IMR-90 (cell line): ENCODE measurements around the gene GOT1. TPM values are rescaled to one million over a fixed set of nuclear protein-coding genes. Genes with fewer than 3 reads are reported as not detected.

Experiments used
- ATAC-seq: fragments of 200-7000 bp; cut with Tn5 transposase; 2 replicates; pipeline ENCODE4 v1.9.1; 2020; ENCODE audit warnings: low read depth, mild to moderate bottlenecking, moderate library complexity
- BruUV-seq: library from RNA; stranded (reverse); fragments of 400-500 nt; replicated peaks from 2 replicates; lab custom pipeline; 2021; lab: Mats Ljungman, UMichigan
- CTCF ChIA-PET: fragments of 300-600 bp; formaldehyde crosslinking; extraction: SDS; loops from one replicate; lab custom pipeline; 2021; ENCODE audit warnings: antibody characterized with exemption; lab: Yijun Ruan, JAX
- POLR2A ChIA-PET: fragments of 300-600 bp; sonication (Branson Sonifier 250); formaldehyde crosslinking; loops from one replicate; lab custom pipeline; 2022; ENCODE audit warnings: antibody characterized with exemption; ENCODE audit not compliant: unreplicated experiment; lab: Charles Lee
- DNase-seq: peaks from one replicate; pipeline ENCODE4 v3.0.0; 2013
- H2AFZ ChIP-seq: replicated peaks from 2 replicates; pipeline ENCODE3; 2013; ENCODE audit warnings: low read length, mild to moderate bottlenecking; ENCODE audit not compliant: poor library complexity
- H2AK5ac ChIP-seq: 2 replicates; pipeline ENCODE4 v1.6.1; 2013; ENCODE audit warnings: low read depth, low read length, inconsistent platforms
- H2AK9ac ChIP-seq: replicated peaks from 2 replicates; pipeline ENCODE3; 2013; ENCODE audit warnings: mild to moderate bottlenecking, low read depth, low read length, moderate library complexity; ENCODE audit not compliant: poor library complexity
- H2BK120ac ChIP-seq: 2 replicates; pipeline ENCODE4 v1.6.1; 2013; ENCODE audit warnings: low read depth, low read length, inconsistent platforms
- H2BK15ac ChIP-seq: 3 replicates; pipeline ENCODE4 v1.6.1; 2013; ENCODE audit warnings: low read depth, low read length, inconsistent platforms
- H2BK20ac ChIP-seq: 2 replicates; pipeline ENCODE4 v1.6.1; 2013; ENCODE audit warnings: low read depth, mild to moderate bottlenecking, inconsistent platforms, low read length, moderate library complexity
- H2BK5ac ChIP-seq: 2 replicates; pipeline ENCODE4 v1.6.1; 2013; ENCODE audit warnings: mild to moderate bottlenecking, low read depth, low read length, inconsistent platforms; ENCODE audit not compliant: poor library complexity, severe bottlenecking
- H3K14ac ChIP-seq: replicated peaks from 2 replicates; pipeline ENCODE4 v1.6.1; 2013; ENCODE audit warnings: low read depth, low read length, inconsistent platforms
- H3K18ac ChIP-seq: 2 replicates; pipeline ENCODE4 v1.6.1; 2013; ENCODE audit warnings: low read depth, low read length, control low read depth
- H3K23ac ChIP-seq: 2 replicates; pipeline ENCODE4 v1.6.1; 2013; ENCODE audit warnings: low read depth, low read length, inconsistent platforms
- H3K27ac ChIP-seq: 2 replicates; pipeline ENCODE4 v1.5.1; 2013; ENCODE audit warnings: mild to moderate bottlenecking, control low read depth, low read length; ENCODE audit not compliant: insufficient read depth
- H3K27me3 ChIP-seq: 2 replicates; pipeline ENCODE4 v1.6.1; 2013; ENCODE audit warnings: low read length; ENCODE audit not compliant: control insufficient read depth, insufficient read depth
- H3K36me3 ChIP-seq: 2 replicates; pipeline ENCODE4 v1.6.1; 2013; ENCODE audit warnings: low read length, mixed read lengths; ENCODE audit not compliant: control insufficient read depth, insufficient read depth
- H3K4ac ChIP-seq: 2 replicates; pipeline ENCODE4 v1.6.1; 2013; ENCODE audit warnings: low read depth, low read length, inconsistent platforms
- H3K4me1 ChIP-seq: 2 replicates; pipeline ENCODE4 v1.6.1; 2013; ENCODE audit warnings: low read length, mixed read lengths; ENCODE audit not compliant: control insufficient read depth, insufficient read depth
- H3K4me2 ChIP-seq: 2 replicates; pipeline ENCODE4 v1.6.1; 2013; ENCODE audit warnings: low read depth, mild to moderate bottlenecking, control low read depth, low read length, moderate library complexity
- H3K4me3 ChIP-seq: 2 replicates; pipeline ENCODE4 v1.5.1; 2013; ENCODE audit warnings: low read depth, mild to moderate bottlenecking, control low read depth, low read length, moderate library complexity; ENCODE audit not compliant: insufficient read depth
- H3K56ac ChIP-seq: 2 replicates; pipeline ENCODE4 v1.6.1; 2013; ENCODE audit warnings: low read length, inconsistent platforms; ENCODE audit not compliant: insufficient read depth; ENCODE audit errors: extremely low read depth
- H3K79me1 ChIP-seq, 2 experiments: 2 replicates each; pipeline ENCODE4 v1.6.1; 2013; ENCODE audit warnings: low read length in 2 of 2, inconsistent platforms in 1 of 2, low read depth in 1 of 2
- H3K9ac ChIP-seq: 2 replicates; pipeline ENCODE4 v1.6.1; 2013; ENCODE audit warnings: low read depth, low read length, control low read depth
- H3K9me1 ChIP-seq: 2 replicates; pipeline ENCODE4 v1.6.1; 2013; ENCODE audit warnings: low read length, inconsistent platforms; ENCODE audit not compliant: insufficient read depth
- H3K9me3 ChIP-seq: 2 replicates; pipeline ENCODE4 v1.6.1; 2013; ENCODE audit warnings: low read length; ENCODE audit not compliant: control insufficient read depth, insufficient read depth
- H4K20me1 ChIP-seq: 2 replicates; pipeline ENCODE4 v1.6.1; 2013; ENCODE audit warnings: low read length, inconsistent platforms; ENCODE audit not compliant: insufficient read depth
- H4K5ac ChIP-seq: 2 replicates; pipeline ENCODE4 v1.6.1; 2013; ENCODE audit warnings: mild to moderate bottlenecking, low read depth, low read length, control low read depth
- H4K8ac ChIP-seq, 2 experiments: 2 replicates each; pipeline ENCODE4 v1.6.1; 2013; ENCODE audit warnings: low read depth in 2 of 2, low read length in 2 of 2, control low read depth in 1 of 2, inconsistent platforms in 1 of 2
- H4K91ac ChIP-seq: 2 replicates; pipeline ENCODE4 v1.6.1; 2013; ENCODE audit warnings: low read depth, low read length, inconsistent platforms; ENCODE audit not compliant: insufficient read depth
- FOS ChIP-seq: fragments of 150-350 bp; IDR thresholded peaks from 2 replicates; pipeline ENCODE4 v1.6.1; 2016; ENCODE audit warnings: low read depth, low read length
- WGBS, 2 experiments: methylation state at CpG; one replicate each; pipeline versions ENCODE4 v1.1.5 to v1.1.7; 2013; ENCODE audit warnings: missing lambda C conversion rate in 2 of 2; ENCODE audit not compliant: insufficient read length in 1 of 2; ENCODE audit errors: extremely low coverage in 2 of 2; 5-methylcytosine and 5-hydroxymethylcytosine counted together
- dilution Hi-C: fragments of 300-500 bp; cut with HindIII; formaldehyde crosslinking; loops from one replicate; pipeline ENCODE4 v1.14.3; 2018; ENCODE audit warnings: low sequenced_read_pairs; ENCODE audit not compliant: unreplicated experiment
- in situ Hi-C: fragments of 300-500 bp; cut with MboI; formaldehyde crosslinking; loops from 3 replicates; pipeline ENCODE4 v1.14.3; 2019; ENCODE audit warnings: low sequenced_read_pairs, inconsistent platforms, mixed read lengths
- intact Hi-C: fragments of 100-400 bp; cut with micrococcal nuclease; formaldehyde crosslinking; loops from 2 replicates; pipeline ENCODE4 v1.10.0; 2022
- polyA plus RNA-seq, 3 experiments: library from polyadenylated mRNA; depleted of rRNA; stranded (reverse); fragments of >200 nt; gene quantifications; 2 replicates each; pipeline ENCODE4 v1.2.3, GENCODE V29; 2012; ENCODE audit warnings: low replicate concordance in 1 of 3
- total RNA-seq: library from RNA; depleted of rRNA; stranded (reverse); fragments of >200 nt; gene quantifications from 2 replicates; pipeline ENCODE4 v1.2.3, GENCODE V29; 2012

GOT1 gene
- total and polyA plus RNA-seq, 2 of the 4 experiments (the other 2 are of a cell fraction), result 29.4 to 46.1 TPM

DNA sequence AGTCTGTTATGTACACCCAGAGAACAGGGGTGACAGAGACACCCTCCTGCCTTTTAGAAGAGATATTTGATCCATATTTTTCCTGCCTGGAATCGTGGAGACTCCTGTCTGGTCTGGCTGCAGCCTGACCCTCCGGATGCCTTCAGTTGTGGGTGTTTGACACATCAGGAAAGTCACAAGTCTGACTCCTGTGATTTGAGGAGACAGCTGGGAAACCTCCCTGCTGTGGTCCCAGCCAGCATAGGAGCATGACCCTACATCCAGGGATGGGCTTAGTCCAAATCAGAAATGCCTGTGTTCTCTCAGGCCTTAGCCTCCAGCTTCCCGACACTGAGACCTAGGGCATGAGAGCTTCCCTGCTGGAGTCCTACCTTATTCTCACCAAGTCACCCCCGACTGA is 43.4 kb downstream of the GOT1 start:
- ChIA-PET POLR2A (no interaction called here), CTCF (interaction anchor here (0.6 kb wide), 1 partner anchor 71 kb away, joined by 5 read pairs; no protein-coding TSS in a partner anchor)
- intact Hi-C loops (no loop called here), in situ Hi-C loops (no loop called here), dilution Hi-C loops (no loop called here)
- Histone ChIP-seq H2AFZ (no peak overlapping the region), H3K56ac (no peak overlapping the region), H3K4me1 (peaks cover 3% of the 10 kb centered on the region; the same call in 1 of the 2 replicates), H2BK15ac (no peak overlapping the region), H2AK9ac (no peak overlapping the region), H3K18ac (no peak overlapping the region), H2BK120ac (no peak overlapping the region), H3K36me3 (no peaks in the 10 kb centered on the region), H3K14ac (no peak overlapping the region), H4K8ac (no peak overlapping the region), H3K27ac (no peak overlapping the region), H4K5ac (no peak overlapping the region), H3K4me2 (no peak overlapping the region), H2BK20ac (no peak overlapping the region), H2BK5ac (no peak overlapping the region), H3K9me1 (peaks cover 5% of the 10 kb centered on the region; the same call in 1 of the 2 replicates), H3K4ac (no peak overlapping the region), H3K4me3 (no peak overlapping the region), H2AK5ac (no peak overlapping the region), H3K9me3 (no peaks in the 10 kb centered on the region), H4K20me1 (no peaks in the 10 kb centered on the region), H3K79me1 (no peaks in the 10 kb centered on the region), H4K91ac (no peak overlapping the region), H3K27me3 (peaks cover 5% of the 10 kb centered on the region), H3K23ac (no peak overlapping the region), H3K9ac (no peak overlapping the region)
- ATAC-seq, result no peak
- no TSS peak for BruUV-seq
- 43% methylated on average over 2 of the region's 4 CpGs; no CpG with 5 or more reads in 1 of the 2 experiments for WGBS, 2 experiments
- DNase-seq, result no peak
- TF ChIP-seq FOS, result no peak
